Kidney (tissue), 14 donors: ENCODE measurements around the gene TRAPPC5. TPM values are rescaled to one million over a fixed set of nuclear protein-coding genes. Genes with fewer than 3 reads are reported as not detected.

Experiments used
- DNase-seq, 5 donors: peaks; one replicate each; pipeline ENCODE4 v3.0.0-alpha.2; 2013 to 2020
- FAIRE-seq: peaks from 2 replicates; lab custom pipeline; 2012; peaks lifted over from hg19 to GRCh38; lab: Jason Lieb, UNC
- H3K27ac ChIP-seq, 2 donors: one replicate each; pipeline ENCODE4 v1.7.0; 2013; ENCODE audit warnings: low read depth in 2 of 2, low read length in 2 of 2, inconsistent platforms in 1 of 2
- H3K27me3 ChIP-seq: one replicate; pipeline ENCODE4 v1.7.1; 2013; ENCODE audit warnings: low read length, inconsistent platforms; ENCODE audit not compliant: control insufficient read depth, insufficient read depth
- H3K36me3 ChIP-seq, 3 donors: one replicate each; pipeline versions ENCODE4 v1.7.0 to v1.7.1; 2013; ENCODE audit warnings: low read length in 3 of 3, control low read depth in 1 of 3, inconsistent platforms in 1 of 3; ENCODE audit not compliant: insufficient read depth in 3 of 3, control insufficient read depth in 2 of 3
- H3K4me1 ChIP-seq, 3 donors: one replicate each; pipeline versions ENCODE4 v1.7.0 to v1.7.1; 2013; ENCODE audit warnings: low read length in 3 of 3, inconsistent platforms in 1 of 3, low read depth in 1 of 3; ENCODE audit not compliant: control insufficient read depth in 2 of 3, insufficient read depth in 2 of 3
- H3K4me3 ChIP-seq, 3 donors: one replicate each; pipeline versions ENCODE4 v1.7.0 to v1.8.1; 2013; ENCODE audit warnings: low read length in 3 of 3, control low read depth in 1 of 3, inconsistent platforms in 1 of 3
- H3K9ac ChIP-seq, 3 donors: one replicate each; pipeline versions ENCODE4 v1.7.0 to v1.7.1; 2013; ENCODE audit warnings: low read length in 3 of 3, control low read depth in 1 of 3, inconsistent platforms in 1 of 3
- H3K9me3 ChIP-seq, 3 donors: one replicate each; pipeline versions ENCODE4 v1.7.0 to v1.7.1; 2013; ENCODE audit warnings: low read length in 3 of 3, control low read depth in 1 of 3, inconsistent platforms in 1 of 3; ENCODE audit not compliant: control insufficient read depth in 2 of 3, insufficient read depth in 1 of 3
- CTCF ChIP-seq: IDR thresholded peaks from 3 replicates; pipeline ENCODE4 v1.5.1; 2012; ENCODE audit warnings: mild to moderate bottlenecking, moderate library complexity, borderline replicate concordance; ENCODE audit not compliant: insufficient read depth; ENCODE audit errors: extremely low read depth
- intact Hi-C: fragments of 100-400 bp; cut with DNase I; formaldehyde crosslinking; loops from one replicate; pipeline ENCODE4 v1.11.1; 2022
- polyA plus RNA-seq: library from polyadenylated mRNA; stranded (reverse); fragments of 350-450 nt; fragmentation: Illumina TruSeq; extraction: RNeasy Lipid Tissue Mini Kit (QIAGEN cat#74804); gene quantifications from one replicate; pipeline ENCODE4 v1.2.3, GENCODE V29; 2014; ENCODE audit warnings: low read depth, low replicate concordance; ENCODE audit not compliant: insufficient read depth
- total RNA-seq: library from RNA; stranded (reverse); fragmentation: NEBNext Ultra II Directional; extraction: Animal tissue kit (Norgen Biotek cat#: 25700); gene quantifications from one replicate; pipeline ENCODE4 v1.2.1, GENCODE V29; 2021
- donor health status: control.
- donor health status: control.
- donor health status: control.
- donor health status: control.
- donor health status: control.
- donor health status: DM: yes; HTN: yes; CAD: no.
- donor health status: Normal renal cell carcinoma (clear cell type).

TRAPPC5 gene
- total and polyA plus RNA-seq, 2 donors from 2014 or later = 82.6 to 222 TPM

GRCh38 chr19:7685546-7686445 lies 5.2 kb downstream of the TRAPPC5 start:
- no peak for DNase-seq
- Histone ChIP-seq H3K36me3 (no peaks in the 10 kb centered on the region), H3K27ac (no peak overlapping the region), H3K27me3 (no peaks in the 10 kb centered on the region), H3K4me3 (no peak overlapping the region), H3K4me1 (peaks cover 0 to 3% (median 0%) of the 10 kb centered on the region in 3 donors), H3K9ac (no peak overlapping the region), H3K9me3 (no peaks in the 10 kb centered on the region)
- intact Hi-C loops = no loop called here
- FAIRE-seq = no peak
- no peak for TF ChIP-seq CTCF

GRCh38 chr19:7687177-7687576 lies 6.5 kb downstream of the TRAPPC5 start:
- no peak for FAIRE-seq

GRCh38 chr19:7689165-7689564 lies 8.5 kb downstream of the TRAPPC5 start:
- FAIRE-seq (no peak), DNase-seq (no peak)
- H3K27ac ChIP-seq = no peak overlapping the region
- intact Hi-C loops = no loop called here
- TF ChIP-seq CTCF = no peak
- H3K36me3 ChIP-seq = no peaks in the 10 kb centered on the region
- H3K4me1 ChIP-seq = no peaks in the 10 kb centered on the region
- H3K9me3 ChIP-seq = peaks cover 0 to 3% (median 0%) of the 10 kb centered on the region in 3 donors
- H3K9ac ChIP-seq = no peak overlapping the region
- no peak overlapping the region for H3K4me3 ChIP-seq
- no peaks in the 10 kb centered on the region for H3K27me3 ChIP-seq

More at GRCh38 chr19:7687177-7687576, 6.5 kb downstream of the TRAPPC5 start:
- no peak overlapping the region for H3K9ac ChIP-seq
- intact Hi-C loops = no loop called here
- H3K9me3 ChIP-seq = peaks cover 0 to 3% (median 0%) of the 10 kb centered on the region in 3 donors
- H3K27me3 ChIP-seq = no peaks in the 10 kb centered on the region
- H3K4me3 ChIP-seq = no peak overlapping the region
- no peak for TF ChIP-seq CTCF
- H3K27ac ChIP-seq = no peak overlapping the region
- DNase-seq = no peak
- no peaks in the 10 kb centered on the region for H3K36me3 ChIP-seq
- H3K4me1 ChIP-seq = no peaks in the 10 kb centered on the region
